Prostate gland (tissue), 2 donors: ENCODE data around the gene KIF26B.

Experiments
- CTCF ChIP-seq, 4 experiments: fragments of 200-600 bp in 2 of 4; fragments of 450-650 bp in 2 of 4; sonication (generic) in 2 of 4; IDR thresholded peaks; 1 replicate in 3 of 4; 2 replicates in 1 of 4; pipeline ENCODE4 v1.5.1; 2016 to 2019; ENCODE audit warnings: antibody characterized with exemption in 4 of 4, mild to moderate bottlenecking in 2 of 4, moderate library complexity in 2 of 4
- POLR2AphosphoS5 ChIP-seq: sonication (generic); formaldehyde crosslinking; IDR thresholded peaks from one replicate; pipeline ENCODE4 v1.6.1; 2017; ENCODE audit warnings: antibody characterized with exemption

DNA sequence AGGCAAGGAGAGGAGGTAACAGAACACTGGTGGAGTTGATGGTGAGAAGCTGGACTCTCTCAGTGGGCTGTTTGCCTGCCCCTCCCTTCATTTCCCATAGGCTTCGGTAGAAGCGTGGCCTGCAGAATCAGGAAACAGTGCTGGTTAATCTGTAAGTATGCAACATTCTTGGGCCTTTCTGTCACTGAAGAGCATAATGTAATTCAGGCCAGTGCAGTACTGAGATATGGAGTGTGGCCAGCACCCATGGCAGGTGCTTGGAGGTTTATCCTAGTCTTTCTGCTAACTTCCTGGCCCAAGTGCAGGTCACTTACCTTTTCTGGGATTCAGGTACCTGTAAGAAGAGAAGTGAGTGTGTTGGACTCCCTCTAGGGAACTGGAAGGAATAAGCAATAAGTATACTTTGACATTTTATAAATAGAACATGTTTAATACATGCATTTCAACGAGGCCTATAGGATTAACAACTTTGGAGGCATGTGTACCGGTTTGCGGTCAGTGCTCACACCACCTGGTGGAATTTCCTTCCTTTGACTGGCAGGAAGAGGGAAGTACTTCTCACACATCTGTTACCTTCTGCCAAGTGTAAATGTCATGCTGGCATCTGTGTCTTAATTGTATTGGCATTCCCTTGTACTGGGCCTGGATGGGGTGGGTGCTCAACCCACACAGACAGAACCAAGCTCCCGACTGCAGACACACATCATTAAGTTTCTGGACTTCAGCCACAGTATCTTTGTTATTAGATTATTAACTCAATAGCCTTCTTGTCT, 105.5 kb downstream of the KIF26B start:
- no peak for TF ChIP-seq CTCF (IDR thresholded peaks at IDR 0.05)
- TF ChIP-seq POLR2AphosphoS5, result no peak
